ENCODE results near the gene RNF17.

GRCh38 chr13:24834902-24835510 is 71.0 kb downstream of the RNF17 start:
- TF ChIP-seq, protein P1, sequence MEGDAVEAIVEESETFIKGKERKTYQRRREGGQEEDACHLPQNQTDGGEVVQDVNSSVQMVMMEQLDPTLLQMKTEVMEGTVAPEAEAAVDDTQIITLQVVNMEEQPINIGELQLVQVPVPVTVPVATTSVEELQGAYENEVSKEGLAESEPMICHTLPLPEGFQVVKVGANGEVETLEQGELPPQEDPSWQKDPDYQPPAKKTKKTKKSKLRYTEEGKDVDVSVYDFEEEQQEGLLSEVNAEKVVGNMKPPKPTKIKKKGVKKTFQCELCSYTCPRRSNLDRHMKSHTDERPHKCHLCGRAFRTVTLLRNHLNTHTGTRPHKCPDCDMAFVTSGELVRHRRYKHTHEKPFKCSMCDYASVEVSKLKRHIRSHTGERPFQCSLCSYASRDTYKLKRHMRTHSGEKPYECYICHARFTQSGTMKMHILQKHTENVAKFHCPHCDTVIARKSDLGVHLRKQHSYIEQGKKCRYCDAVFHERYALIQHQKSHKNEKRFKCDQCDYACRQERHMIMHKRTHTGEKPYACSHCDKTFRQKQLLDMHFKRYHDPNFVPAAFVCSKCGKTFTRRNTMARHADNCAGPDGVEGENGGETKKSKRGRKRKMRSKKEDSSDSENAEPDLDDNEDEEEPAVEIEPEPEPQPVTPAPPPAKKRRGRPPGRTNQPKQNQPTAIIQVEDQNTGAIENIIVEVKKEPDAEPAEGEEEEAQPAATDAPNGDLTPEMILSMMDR (IDR thresholded peaks at IDR 0.05) = no peak
- no peak for TF ChIP-seq POLR2A (IDR thresholded peaks at IDR 0.05; ENCODE audit: low read depth)
- no peak for TF ChIP-seq POLR2AphosphoS5 (IDR thresholded peaks at IDR 0.05)
- TF ChIP-seq EP300 (IDR thresholded peaks at IDR 0.05) = no peak
